Gastrocnemius medialis (tissue), 4 donors: Measurements from ENCODE around the gene GLI3. TPM values are rescaled to one million over a fixed set of nuclear protein-coding genes. Genes with fewer than 3 reads are reported as not detected.

Experiments
- ATAC-seq, 2 donors: fragments of 150-250 bp; one replicate each; pipeline ENCODE4 v1.9.1; 2016
- DNase-seq, 2 donors: peaks; one replicate each; pipeline ENCODE4 v3.0.0-alpha.2; 2019
- H3K27ac ChIP-seq, 4 donors: fragments of 200-600 bp; sonication (generic); 1 replicate in 1 of 4; 2 replicates in 3 of 4; pipeline ENCODE4 v1.5.1; 2016 to 2018; ENCODE audit warnings: mild to moderate bottlenecking in 2 of 4, moderate library complexity in 1 of 4
- H3K27me3 ChIP-seq, 3 donors: fragments of 200-600 bp; sonication (generic) in 2 of 3; 1 replicate in 1 of 3; 2 replicates in 2 of 3; pipeline versions ENCODE4 v1.5.1 to v1.6.0; 2016 to 2019; ENCODE audit warnings: mild to moderate bottlenecking in 1 of 3, moderate library complexity in 1 of 3
- H3K36me3 ChIP-seq, 2 donors: fragments of 200-600 bp; sonication (generic) in 1 of 2; one replicate each; pipeline ENCODE4 v1.5.1; 2017 to 2018
- H3K4me1 ChIP-seq, 2 donors: fragments of 200-600 bp; sonication (generic) in 1 of 2; one replicate each; pipeline ENCODE4 v1.5.1; 2016 to 2017; ENCODE audit warnings: mild to moderate bottlenecking in 2 of 2
- H3K4me3 ChIP-seq, 4 donors: fragments of 200-600 bp; sonication (generic) in 3 of 4; 1 replicate in 1 of 4; 2 replicates in 3 of 4; pipeline ENCODE4 v1.5.1; 2016 to 2019; ENCODE audit warnings: mild to moderate bottlenecking in 2 of 4
- H3K9me3 ChIP-seq, 3 donors: fragments of 200-600 bp; sonication (generic) in 2 of 3; 1 replicate in 1 of 3; 2 replicates in 2 of 3; pipeline ENCODE4 v1.5.1; 2016 to 2019
- CTCF ChIP-seq, 5 experiments: fragments of 450-650 bp in 3 of 5; fragments of 200-600 bp in 2 of 5; sonication (generic) in 2 of 5; IDR thresholded peaks in 4 of 5; conservative IDR thresholded peaks in 1 of 5; 1 replicate in 4 of 5; 2 replicates in 1 of 5; pipeline ENCODE4 v1.5.1; 2016 to 2019; ENCODE audit warnings: antibody characterized with exemption in 5 of 5, mild to moderate bottlenecking in 3 of 5, moderate library complexity in 3 of 5
- POLR2A ChIP-seq, 2 donors: fragments of 450-650 bp; IDR thresholded peaks; one replicate each; pipeline ENCODE4 v1.6.1; 2017; ENCODE audit warnings: antibody characterized with exemption in 2 of 2, mild to moderate bottlenecking in 2 of 2, moderate library complexity in 2 of 2
- in situ Hi-C, 4 donors: fragments of 200-750 bp; cut with MboI; loops; one replicate each; pipeline versions ENCODE4 v1.15.0 to v1.8.0; 2017; ENCODE audit warnings: low sequenced_read_pairs in 4 of 4
- intact Hi-C: fragments of 100-400 bp; cut with DNase I; formaldehyde crosslinking; loops from one replicate; pipeline ENCODE4 v1.15.1; 2023; ENCODE audit warnings: low total_unique reads
- total RNA-seq, 4 donors: library from RNA; depleted of rRNA; stranded (reverse); fragments of >200 nt; gene quantifications; one replicate each; pipeline versions ENCODE4 v1.1.0 to v1.2.3, GENCODE V29; 2016

The GLI3 gene
- total RNA-seq, 4 donors from 2014 or later: 0.46 to 1.6 (median 0.81) TPM

DNA sequence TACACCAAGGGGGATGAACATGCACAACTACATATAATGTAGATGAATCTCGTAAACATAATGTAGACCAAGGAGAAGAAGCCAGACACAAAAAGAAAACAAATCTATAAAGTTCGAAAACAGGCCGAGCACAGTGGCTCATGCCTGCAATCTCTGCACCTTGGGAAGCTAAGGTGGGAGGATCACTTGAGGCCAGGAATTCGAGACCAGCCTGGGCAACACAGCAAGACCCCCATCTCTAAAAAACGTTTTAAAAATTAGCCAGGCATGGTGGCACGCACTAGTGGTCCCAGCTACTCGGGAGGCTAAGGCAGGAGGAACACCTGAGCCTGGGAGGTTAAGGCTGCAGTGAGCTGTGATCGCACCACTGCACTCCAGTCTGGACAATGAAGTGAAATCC, 68.5 kb downstream of the GLI3 start:
- ATAC-seq (no peak), DNase-seq (no peak)
- intact Hi-C loops: no loop called here
- Histone ChIP-seq H3K27ac (no peak overlapping the region), H3K27me3 (no peaks in the 10 kb centered on the region), H3K4me1 (no peaks in the 10 kb centered on the region), H3K9me3 (no peaks in the 10 kb centered on the region), H3K4me3 (no peak overlapping the region), H3K36me3 (no peaks in the 10 kb centered on the region)
- TF ChIP-seq CTCF (IDR thresholded peaks at IDR 0.05 in 4 of 5, conservative IDR thresholded peaks at IDR 0.05 in 1 of 5) (no peak), POLR2A (IDR thresholded peaks at IDR 0.05) (no peak)
- in situ Hi-C loops: no loop called here

- ATAC-seq: no peak
- no peak for TF ChIP-seq CTCF (IDR thresholded peaks at IDR 0.05 in 4 of 5, conservative IDR thresholded peaks at IDR 0.05 in 1 of 5)
- TF ChIP-seq POLR2A (IDR thresholded peaks at IDR 0.05): no peak
- intact Hi-C loops: no loop called here
These were observed 69.3 kb downstream of the GLI3 start for GRCh38 chr7:42167631-42168236.

GRCh38 chr7:42167206-42167605, 69.8 kb downstream of the GLI3 start:
- ATAC-seq (no peak), DNase-seq (no peak)
- H3K4me3 ChIP-seq: no peak overlapping the region
- intact Hi-C loops: no loop called here
- TF ChIP-seq POLR2A (IDR thresholded peaks at IDR 0.05): no peak
- TF ChIP-seq CTCF (IDR thresholded peaks at IDR 0.05 in 4 of 5, conservative IDR thresholded peaks at IDR 0.05 in 1 of 5): no peak
- H3K36me3 ChIP-seq: no peaks in the 10 kb centered on the region
- in situ Hi-C loops: no loop called here
- no peaks in the 10 kb centered on the region for H3K27me3 ChIP-seq
- no peak overlapping the region for H3K27ac ChIP-seq
- no peaks in the 10 kb centered on the region for H3K4me1 ChIP-seq
- H3K9me3 ChIP-seq: no peaks in the 10 kb centered on the region

More at GRCh38 chr7:42167631-42168236, 69.3 kb downstream of the GLI3 start:
- Histone ChIP-seq H3K27me3 (no peaks in the 10 kb centered on the region), H3K4me3 (no peak overlapping the region), H3K36me3 (no peaks in the 10 kb centered on the region), H3K27ac (no peak overlapping the region), H3K4me1 (no peaks in the 10 kb centered on the region), H3K9me3 (no peaks in the 10 kb centered on the region)
- in situ Hi-C loops: no loop called here
- DNase-seq: no peak

DNA sequence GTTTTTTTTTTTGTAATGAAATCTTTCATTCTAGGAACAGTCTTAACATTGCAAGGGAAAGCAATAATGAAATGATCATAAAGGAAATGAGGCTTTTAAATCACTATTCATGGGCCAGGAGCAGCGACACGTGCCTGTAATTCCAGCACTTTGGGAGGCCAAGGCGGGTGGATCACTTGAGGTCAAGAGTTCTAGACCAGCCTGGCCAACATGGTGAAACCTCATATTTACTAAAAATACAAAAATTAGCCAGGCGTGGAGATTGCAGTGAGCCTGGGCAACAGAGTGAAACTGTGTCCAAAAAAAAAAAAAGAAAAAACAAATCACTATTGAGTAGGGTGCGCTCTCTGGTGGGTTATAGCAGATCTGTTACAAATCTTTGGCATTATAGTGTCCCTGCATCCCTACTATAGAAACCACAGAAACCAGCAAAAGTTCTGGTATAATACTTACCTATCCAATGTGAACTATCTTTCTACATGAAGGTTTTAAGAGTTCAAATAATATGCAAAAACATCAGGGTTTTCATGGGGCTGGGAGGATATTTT, 72.1 kb downstream of the GLI3 start:
- intact Hi-C loops: no loop called here
- ATAC-seq (no peak), DNase-seq (no peak)
- no peaks in the 10 kb centered on the region for H3K36me3 ChIP-seq
- H3K9me3 ChIP-seq: no peaks in the 10 kb centered on the region
- in situ Hi-C loops: no loop called here
- no peak overlapping the region for H3K4me3 ChIP-seq
- H3K4me1 ChIP-seq: no peaks in the 10 kb centered on the region
- no peak overlapping the region for H3K27ac ChIP-seq
- TF ChIP-seq CTCF (IDR thresholded peaks at IDR 0.05 in 4 of 5, conservative IDR thresholded peaks at IDR 0.05 in 1 of 5) (no peak), POLR2A (IDR thresholded peaks at IDR 0.05) (no peak)
- no peaks in the 10 kb centered on the region for H3K27me3 ChIP-seq
